Naive thymus-derived CD4-positive, alpha-beta T cell (primary cell): ENCODE measurements around the gene MEGF8. TPM values are rescaled to one million over a fixed set of nuclear protein-coding genes. Genes with fewer than 3 reads are reported as not detected.

Experiments
- ATAC-seq: fragments of 150-1000 bp; cut with Tn5 transposase; 2 replicates; pipeline ENCODE4 v1.10.0; 2021; ENCODE audit warnings: mild to moderate bottlenecking, moderate library complexity
- CTCF ChIA-PET: fragments of 350-600 bp; sonication (Branson Sonifier 250); formaldehyde crosslinking; loops from one replicate; lab custom pipeline; 2021; ENCODE audit warnings: antibody characterized with exemption; lab: Charles Lee
- POLR2A ChIA-PET: fragments of 350-600 bp; sonication (Branson Sonifier 250); formaldehyde crosslinking; loops from one replicate; lab custom pipeline; 2021; ENCODE audit warnings: antibody characterized with exemption, inconsistent platforms; lab: Charles Lee
- DNase-seq, 9 donors: peaks; one replicate each; pipeline versions ENCODE4 v3.0.0 to v3.0.0-alpha.2; 2020 to 2022; ENCODE audit warnings: mixed read lengths in 1 of 9
- H3K27ac ChIP-seq: one replicate; pipeline ENCODE4 v1.7.0; 2013; ENCODE audit warnings: mild to moderate bottlenecking, low read depth, low read length, moderate library complexity
- H3K27me3 ChIP-seq, 2 donors: one replicate each; pipeline ENCODE4 v1.7.0; 2013; ENCODE audit warnings: low read length in 2 of 2, mild to moderate bottlenecking in 2 of 2, moderate library complexity in 2 of 2; ENCODE audit not compliant: control insufficient read depth in 2 of 2, insufficient read depth in 2 of 2
- H3K36me3 ChIP-seq, 3 experiments: 1 replicate in 2 of 3; 2 replicates in 1 of 3; pipeline ENCODE4 v1.7.0; 2013; ENCODE audit warnings: low read length in 3 of 3, mild to moderate bottlenecking in 3 of 3, moderate library complexity in 1 of 3; ENCODE audit not compliant: insufficient read depth in 3 of 3, control insufficient read depth in 2 of 3
- H3K4me1 ChIP-seq, 2 donors: one replicate each; pipeline ENCODE4 v1.7.0; 2013; ENCODE audit warnings: low read length in 2 of 2, mild to moderate bottlenecking in 2 of 2, moderate library complexity in 1 of 2; ENCODE audit not compliant: control insufficient read depth in 2 of 2, insufficient read depth in 2 of 2
- H3K4me3 ChIP-seq: 2 replicates; pipeline ENCODE4 v1.7.0; 2013; ENCODE audit warnings: mild to moderate bottlenecking, low read length
- H3K9me3 ChIP-seq, 3 experiments: 1 replicate in 2 of 3; 2 replicates in 1 of 3; pipeline ENCODE4 v1.7.0; 2013; ENCODE audit warnings: low read length in 3 of 3; ENCODE audit not compliant: control insufficient read depth in 2 of 3
- H3K27ac Mint-ChIP-seq, 9 donors: one replicate each; pipeline ENCODE4 v1.8.0; 2020 to 2022; ENCODE audit warnings: mixed read lengths in 9 of 9, mild to moderate bottlenecking in 8 of 9, moderate library complexity in 5 of 9, inconsistent platforms in 2 of 9
- H3K27me3 Mint-ChIP-seq, 5 donors: one replicate each; pipeline ENCODE4 v1.8.0; 2021 to 2022; ENCODE audit warnings: mixed read lengths in 5 of 5, mild to moderate bottlenecking in 1 of 5
- H3K36me3 Mint-ChIP-seq, 5 donors: one replicate each; pipeline ENCODE4 v1.8.0; 2020 to 2022; ENCODE audit warnings: mixed read lengths in 5 of 5, mild to moderate bottlenecking in 3 of 5, inconsistent platforms in 1 of 5
- H3K4me1 Mint-ChIP-seq, 7 donors: one replicate each; pipeline ENCODE4 v1.8.0; 2020 to 2022; ENCODE audit warnings: mixed read lengths in 7 of 7, mild to moderate bottlenecking in 3 of 7, inconsistent platforms in 1 of 7
- H3K4me3 Mint-ChIP-seq, 10 donors: one replicate each; pipeline ENCODE4 v1.8.0; 2020 to 2022; ENCODE audit warnings: mild to moderate bottlenecking in 10 of 10, mixed read lengths in 10 of 10, moderate library complexity in 6 of 10, inconsistent platforms in 2 of 10
- H3K9me3 Mint-ChIP-seq, 11 donors: one replicate each; pipeline ENCODE4 v1.8.0; 2020 to 2022; ENCODE audit warnings: mixed read lengths in 11 of 11, mild to moderate bottlenecking in 4 of 11, inconsistent platforms in 1 of 11, moderate library complexity in 1 of 11
- intact Hi-C, 2 donors: fragments of 100-400 bp; cut with micrococcal nuclease; formaldehyde crosslinking; loops; one replicate each; pipeline ENCODE4 v1.15.1; 2023
- polyA plus RNA-seq, 2 donors: library from polyadenylated mRNA; unstranded; fragments of 300-500 nt; fragmentation: Illumina TruSeq; gene quantifications; one replicate each; pipeline ENCODE4 v1.2.3, GENCODE V29; 2021
- total RNA-seq, 6 experiments: library from RNA in 5 of 6; stranded (reverse) in 5 of 6; gene quantifications; 1 replicate in 5 of 6; 2 replicates in 1 of 6; pipeline ENCODE4 v1.2.3 and lab custom pipeline; 2021 to 2026

The MEGF8 gene
- total and polyA plus RNA-seq, 7 experiments from 2014 or later, result 0.40 to 9.3 (median 8.1) TPM

DNA sequence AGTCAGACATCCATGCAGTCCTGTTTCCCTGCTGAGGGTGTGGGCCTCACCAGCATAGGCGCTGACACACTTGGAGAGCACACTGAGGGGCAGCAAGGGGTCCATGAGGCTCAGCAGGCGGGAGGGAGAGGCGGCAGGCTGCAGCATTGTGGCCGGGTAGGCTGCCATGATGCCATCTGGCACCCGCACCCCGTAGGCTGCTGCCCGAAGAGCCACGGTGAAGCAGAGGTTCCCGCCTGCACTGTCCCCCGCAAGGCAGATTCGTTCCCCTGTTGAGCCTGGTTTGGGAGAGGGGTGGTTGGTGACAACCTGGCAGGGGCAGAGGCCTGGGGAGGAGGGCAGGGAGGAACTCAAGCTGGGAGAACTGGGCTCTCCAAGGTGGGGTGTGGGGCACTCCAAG is 80.7 kb downstream of the MEGF8 start:
- DNase-seq, result no peak
- POLR2A ChIA-PET, result interaction anchor here (1.0 kb wide), 1 partner anchor 8 kb away, joined by 3 read pairs; no protein-coding TSS in a partner anchor
- no peak overlapping the region for H3K27ac Mint-ChIP-seq

GRCh38 chr19:42407085-42407815 is 81.8 kb downstream of the MEGF8 start:
- ATAC-seq, result no peak
- POLR2A ChIA-PET, result interaction anchor here (1.0 kb wide), 1 partner anchor 9 kb away, joined by 3 read pairs; no protein-coding TSS in a partner anchor

More for the DNA sequence above, 80.7 kb downstream of the MEGF8 start:
- peaks cover 2% of the 10 kb centered on the region in 2 donors for H3K4me1 ChIP-seq
- peaks cover 0 to 45% (median 0%) of the 10 kb centered on the region in 3 experiments for H3K36me3 ChIP-seq
- CTCF ChIA-PET, result no interaction called here
- H3K27me3 ChIP-seq, result no peaks in the 10 kb centered on the region
- H3K9me3 ChIP-seq, result no peaks in the 10 kb centered on the region
- peaks cover 0 to 19% (median 12%) of the 10 kb centered on the region in 7 donors for H3K4me1 Mint-ChIP-seq
- no peaks in the 10 kb centered on the region for H3K27me3 Mint-ChIP-seq
- no peaks in the 10 kb centered on the region for H3K9me3 Mint-ChIP-seq
- H3K36me3 Mint-ChIP-seq, result peaks cover 0 to 14% (median 0%) of the 10 kb centered on the region in 5 donors
- H3K4me3 ChIP-seq, result no peak overlapping the region
- no peak for ATAC-seq
- H3K4me3 Mint-ChIP-seq, result no peak overlapping the region
- no peak overlapping the region for H3K27ac ChIP-seq
- intact Hi-C loops, result no loop called here

GRCh38 chr19:42407816-42408175 is 82.4 kb downstream of the MEGF8 start:
- H3K4me3 ChIP-seq, result no peak overlapping the region
- peaks cover 0 to 6% (median 5%) of the 10 kb centered on the region in 7 donors for H3K4me1 Mint-ChIP-seq
- H3K27ac Mint-ChIP-seq, result no peak overlapping the region
- ATAC-seq (no peak), DNase-seq (no peak)
- H3K27me3 ChIP-seq, result no peaks in the 10 kb centered on the region
- no peaks in the 10 kb centered on the region for H3K27me3 Mint-ChIP-seq
- H3K9me3 ChIP-seq, result no peaks in the 10 kb centered on the region
- H3K36me3 Mint-ChIP-seq, result peaks cover 0 to 10% (median 0%) of the 10 kb centered on the region in 5 donors
- no peak overlapping the region for H3K4me3 Mint-ChIP-seq
- CTCF ChIA-PET, result no interaction called here
- no peak overlapping the region for H3K27ac ChIP-seq
- POLR2A ChIA-PET, result no interaction called here
- peaks cover 0 to 45% (median 0%) of the 10 kb centered on the region in 3 experiments for H3K36me3 ChIP-seq
- intact Hi-C loops, result no loop called here
- no peaks in the 10 kb centered on the region for H3K4me1 ChIP-seq
- H3K9me3 Mint-ChIP-seq, result no peaks in the 10 kb centered on the region

More at GRCh38 chr19:42407085-42407815, 81.8 kb downstream of the MEGF8 start:
- Histone ChIP-seq H3K4me3 (no peak overlapping the region), H3K36me3 (peaks cover 0 to 45% (median 0%) of the 10 kb centered on the region in 3 experiments), H3K4me1 (no peaks in the 10 kb centered on the region), H3K27ac (no peak overlapping the region), H3K27me3 (no peaks in the 10 kb centered on the region), H3K9me3 (no peaks in the 10 kb centered on the region)
- Mint-ChIP-seq H3K4me3 (no peak overlapping the region), H3K4me1 (peaks cover 0 to 11% (median 7%) of the 10 kb centered on the region in 7 donors), H3K9me3 (no peaks in the 10 kb centered on the region), H3K27me3 (no peaks in the 10 kb centered on the region), H3K36me3 (peaks cover 0 to 10% (median 0%) of the 10 kb centered on the region in 5 donors), H3K27ac (no peak overlapping the region)
- intact Hi-C loops, result no loop called here
- CTCF ChIA-PET, result interaction anchor here (0.6 kb wide), 1 partner anchor 188 kb away, joined by 3 read pairs; no protein-coding TSS in a partner anchor
- DNase-seq, result no peak

DNA sequence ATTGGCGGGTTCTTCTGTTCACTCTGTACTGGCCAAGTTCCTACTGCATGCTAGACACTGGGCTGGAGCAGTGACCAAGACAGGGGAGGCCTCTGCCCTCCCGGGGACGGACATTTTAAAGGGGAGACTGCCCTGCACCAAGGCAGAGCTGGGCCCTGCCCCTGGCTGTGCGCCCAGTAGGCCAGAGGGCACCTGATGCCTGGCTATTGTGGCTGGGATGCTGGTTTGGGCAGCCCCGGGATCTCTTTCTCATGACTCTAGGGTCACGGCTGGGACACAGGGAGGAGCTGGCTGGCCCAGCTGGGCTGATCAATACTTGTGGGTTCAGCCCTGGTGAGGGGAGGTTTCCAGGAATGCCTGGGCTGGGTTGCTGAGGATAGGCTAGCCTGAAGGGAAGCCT is 84.0 kb downstream of the MEGF8 start:
- Mint-ChIP-seq H3K36me3 (peaks cover 0 to 9% (median 4%) of the 10 kb centered on the region in 5 donors), H3K27me3 (no peaks in the 10 kb centered on the region), H3K4me3 (no peak overlapping the region), H3K9me3 (peaks cover 0 to 3% (median 0%) of the 10 kb centered on the region in 11 donors), H3K27ac (peak overlapping the region in 1 of 9 donors; percentile 57), H3K4me1 (peaks cover 0 to 9% (median 5%) of the 10 kb centered on the region in 7 donors)
- no peaks in the 10 kb centered on the region for H3K4me1 ChIP-seq
- ChIA-PET POLR2A (no interaction called here), CTCF (interaction anchor here (1.8 kb wide), 1 partner anchor 24 kb away, joined by 4 read pairs; no protein-coding TSS in a partner anchor)
- intact Hi-C loops, result no loop called here
- ATAC-seq (no peak), DNase-seq (no peak)
- no peak overlapping the region for H3K4me3 ChIP-seq
- no peak overlapping the region for H3K27ac ChIP-seq
- H3K27me3 ChIP-seq, result no peaks in the 10 kb centered on the region
- H3K9me3 ChIP-seq, result no peaks in the 10 kb centered on the region
- H3K36me3 ChIP-seq, result peaks cover 0 to 43% (median 0%) of the 10 kb centered on the region in 3 experiments

DNA sequence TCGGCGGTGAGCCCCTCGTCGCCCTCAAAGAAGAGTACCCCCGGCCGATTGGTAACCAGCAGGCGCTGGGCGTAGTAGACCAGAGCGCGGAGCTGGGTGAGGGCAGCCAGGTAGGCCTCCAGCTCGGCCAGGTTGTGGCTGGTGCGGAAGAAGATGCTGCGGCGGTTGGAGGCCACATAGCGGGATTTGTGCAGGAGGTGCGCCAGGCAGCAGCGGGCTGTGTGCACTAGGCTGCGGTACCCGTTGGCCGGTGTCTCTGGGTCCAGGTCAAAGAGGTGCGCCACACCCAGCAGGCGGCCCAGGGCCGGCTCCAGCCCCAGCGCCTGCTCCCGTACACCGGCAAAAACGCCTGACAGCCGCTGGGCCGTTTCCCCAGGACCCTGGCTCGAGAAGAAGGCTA is 84.9 kb downstream of the MEGF8 start:
- Histone ChIP-seq H3K27ac (no peak overlapping the region), H3K9me3 (no peaks in the 10 kb centered on the region), H3K27me3 (no peaks in the 10 kb centered on the region), H3K36me3 (peaks cover 0 to 45% (median 0%) of the 10 kb centered on the region in 3 experiments), H3K4me1 (no peaks in the 10 kb centered on the region), H3K4me3 (no peak overlapping the region)
- POLR2A ChIA-PET, result no interaction called here
- Mint-ChIP-seq H3K4me3 (no peak overlapping the region), H3K27me3 (no peaks in the 10 kb centered on the region), H3K36me3 (peaks cover 0 to 15% (median 4%) of the 10 kb centered on the region in 5 donors), H3K9me3 (peaks cover 0 to 3% (median 0%) of the 10 kb centered on the region in 11 donors), H3K27ac (peak overlapping the region in 1 of 9 donors; percentile 5), H3K4me1 (peaks cover 0 to 9% (median 5%) of the 10 kb centered on the region in 7 donors)
- no peak for DNase-seq
- CTCF ChIA-PET, result interaction anchor here (1.8 kb wide), 1 partner anchor 23 kb away, joined by 4 read pairs; no protein-coding TSS in a partner anchor
- ATAC-seq, result no peak
- intact Hi-C loops, result no loop called here

GRCh38 chr19:42411581-42412178 is 86.2 kb downstream of the MEGF8 start:
- intact Hi-C loops, result no loop called here
- ChIA-PET CTCF (interaction anchor here (0.7 kb wide), 1 partner anchor 27 kb away, joined by 4 read pairs; no protein-coding TSS in a partner anchor), POLR2A (interaction anchor here (1.4 kb wide), 1 partner anchor 11 kb away, joined by 5 read pairs; no protein-coding TSS in a partner anchor)
- no peaks in the 10 kb centered on the region for H3K27me3 Mint-ChIP-seq
- no peak overlapping the region for H3K27ac ChIP-seq
- H3K27ac Mint-ChIP-seq, result peak overlapping the region in 3 of 9 donors; percentile 21 to 56 (median 49)
- peaks cover 0 to 8% (median 5%) of the 10 kb centered on the region in 7 donors for H3K4me1 Mint-ChIP-seq
- peaks cover 0 to 9% (median 4%) of the 10 kb centered on the region in 5 donors for H3K36me3 Mint-ChIP-seq
- H3K4me3 ChIP-seq, result no peak overlapping the region
- H3K9me3 Mint-ChIP-seq, result peaks cover 0 to 3% (median 0%) of the 10 kb centered on the region in 11 donors
- no peak for ATAC-seq
- H3K4me1 ChIP-seq, result no peaks in the 10 kb centered on the region
- peaks cover 0 to 41% (median 0%) of the 10 kb centered on the region in 3 experiments for H3K36me3 ChIP-seq
- no peak overlapping the region for H3K4me3 Mint-ChIP-seq
- DNase-seq, result no peak
- H3K27me3 ChIP-seq, result no peaks in the 10 kb centered on the region
- H3K9me3 ChIP-seq, result no peaks in the 10 kb centered on the region
